Gastrocnemius medialis (tissue), 4 donors: ENCODE measurements around the gene TIA1. TPM values are rescaled to one million over a fixed set of nuclear protein-coding genes. Genes with fewer than 3 reads are reported as not detected.

Experiments used
- ATAC-seq, 2 donors: fragments of 150-250 bp; one replicate each; pipeline ENCODE4 v1.9.1; 2016
- DNase-seq, 2 donors: peaks; one replicate each; pipeline ENCODE4 v3.0.0-alpha.2; 2019
- H3K27ac ChIP-seq, 4 donors: fragments of 200-600 bp; sonication (generic); 1 replicate in 1 of 4; 2 replicates in 3 of 4; pipeline ENCODE4 v1.5.1; 2016 to 2018; ENCODE audit warnings: mild to moderate bottlenecking in 2 of 4, moderate library complexity in 1 of 4
- H3K27me3 ChIP-seq, 3 donors: fragments of 200-600 bp; sonication (generic) in 2 of 3; 1 replicate in 1 of 3; 2 replicates in 2 of 3; pipeline versions ENCODE4 v1.5.1 to v1.6.0; 2016 to 2019; ENCODE audit warnings: mild to moderate bottlenecking in 1 of 3, moderate library complexity in 1 of 3
- H3K36me3 ChIP-seq, 2 donors: fragments of 200-600 bp; sonication (generic) in 1 of 2; one replicate each; pipeline ENCODE4 v1.5.1; 2017 to 2018
- H3K4me1 ChIP-seq, 2 donors: fragments of 200-600 bp; sonication (generic) in 1 of 2; one replicate each; pipeline ENCODE4 v1.5.1; 2016 to 2017; ENCODE audit warnings: mild to moderate bottlenecking in 2 of 2
- H3K4me3 ChIP-seq, 4 donors: fragments of 200-600 bp; sonication (generic) in 3 of 4; 1 replicate in 1 of 4; 2 replicates in 3 of 4; pipeline ENCODE4 v1.5.1; 2016 to 2019; ENCODE audit warnings: mild to moderate bottlenecking in 2 of 4
- H3K9me3 ChIP-seq, 3 donors: fragments of 200-600 bp; sonication (generic) in 2 of 3; 1 replicate in 1 of 3; 2 replicates in 2 of 3; pipeline ENCODE4 v1.5.1; 2016 to 2019
- CTCF ChIP-seq, 5 experiments: fragments of 450-650 bp in 3 of 5; fragments of 200-600 bp in 2 of 5; sonication (generic) in 2 of 5; IDR thresholded peaks in 4 of 5; conservative IDR thresholded peaks in 1 of 5; 1 replicate in 4 of 5; 2 replicates in 1 of 5; pipeline ENCODE4 v1.5.1; 2016 to 2019; ENCODE audit warnings: antibody characterized with exemption in 5 of 5, mild to moderate bottlenecking in 3 of 5, moderate library complexity in 3 of 5
- POLR2A ChIP-seq, 2 donors: fragments of 450-650 bp; IDR thresholded peaks; one replicate each; pipeline ENCODE4 v1.6.1; 2017; ENCODE audit warnings: antibody characterized with exemption in 2 of 2, mild to moderate bottlenecking in 2 of 2, moderate library complexity in 2 of 2
- in situ Hi-C, 4 donors: fragments of 200-750 bp; cut with MboI; loops; one replicate each; pipeline versions ENCODE4 v1.15.0 to v1.8.0; 2017; ENCODE audit warnings: low sequenced_read_pairs in 4 of 4
- intact Hi-C: fragments of 100-400 bp; cut with DNase I; formaldehyde crosslinking; loops from one replicate; pipeline ENCODE4 v1.15.1; 2023; ENCODE audit warnings: low total_unique reads
- total RNA-seq, 4 donors: library from RNA; depleted of rRNA; stranded (reverse); fragments of >200 nt; gene quantifications; one replicate each; pipeline versions ENCODE4 v1.1.0 to v1.2.3, GENCODE V29; 2016

Gene TIA1
- total RNA-seq, 4 donors from 2014 or later, result 20.2 to 54.8 (median 26.6) TPM

- Histone ChIP-seq H3K27ac (no peak overlapping the region), H3K4me1 (no peaks in the 10 kb centered on the region), H3K4me3 (no peak overlapping the region), H3K9me3 (no peaks in the 10 kb centered on the region), H3K27me3 (no peaks in the 10 kb centered on the region), H3K36me3 (no peaks in the 10 kb centered on the region)
- in situ Hi-C loops (no loop called here), intact Hi-C loops (no loop called here)
- TF ChIP-seq CTCF (IDR thresholded peaks at IDR 0.05 in 4 of 5, conservative IDR thresholded peaks at IDR 0.05 in 1 of 5), result no peak
- no peak for TF ChIP-seq POLR2A (IDR thresholded peaks at IDR 0.05)
- DNase-seq (no peak), ATAC-seq (no peak)
Observed at GRCh38 chr2:70202236-70202806, 46.1 kb downstream of the TIA1 start.

- ATAC-seq, result no peak
- Histone ChIP-seq H3K36me3 (no peaks in the 10 kb centered on the region), H3K27me3 (no peaks in the 10 kb centered on the region), H3K27ac (no peak overlapping the region), H3K9me3 (no peaks in the 10 kb centered on the region), H3K4me3 (no peak overlapping the region), H3K4me1 (no peaks in the 10 kb centered on the region)
- intact Hi-C loops (no loop called here), in situ Hi-C loops (no loop called here)
- no peak for DNase-seq
- TF ChIP-seq CTCF (IDR thresholded peaks at IDR 0.05 in 4 of 5, conservative IDR thresholded peaks at IDR 0.05 in 1 of 5) (no peak), POLR2A (IDR thresholded peaks at IDR 0.05) (no peak)
Observed at GRCh38 chr2:70201831-70202230, 46.6 kb downstream of the TIA1 start.

- intact Hi-C loops (no loop called here), in situ Hi-C loops (no loop called here)
- ATAC-seq (no peak), DNase-seq (no peak)
- Histone ChIP-seq H3K27ac (no peak overlapping the region), H3K9me3 (no peaks in the 10 kb centered on the region), H3K4me1 (no peaks in the 10 kb centered on the region), H3K4me3 (no peak overlapping the region), H3K27me3 (no peaks in the 10 kb centered on the region), H3K36me3 (no peaks in the 10 kb centered on the region)
- TF ChIP-seq CTCF (IDR thresholded peaks at IDR 0.05 in 4 of 5, conservative IDR thresholded peaks at IDR 0.05 in 1 of 5), result no peak
- no peak for TF ChIP-seq POLR2A (IDR thresholded peaks at IDR 0.05)
Observed at GRCh38 chr2:70201225-70201768, 47.1 kb downstream of the TIA1 start.

GRCh38 chr2:70199320-70199864, 49.0 kb downstream of the TIA1 start:
- no peak for DNase-seq
- TF ChIP-seq POLR2A (IDR thresholded peaks at IDR 0.05) (no peak), CTCF (IDR thresholded peaks at IDR 0.05 in 4 of 5, conservative IDR thresholded peaks at IDR 0.05 in 1 of 5) (no peak)
- intact Hi-C loops, result no loop called here
- Histone ChIP-seq H3K36me3 (no peaks in the 10 kb centered on the region), H3K4me1 (no peaks in the 10 kb centered on the region), H3K27me3 (no peaks in the 10 kb centered on the region), H3K27ac (no peak overlapping the region), H3K9me3 (no peaks in the 10 kb centered on the region), H3K4me3 (no peak overlapping the region)
- in situ Hi-C loops, result no loop called here
- no peak for ATAC-seq
